Mononuclear cell (primary cell): Measurements from ENCODE around the gene TIAM1. TPM values are rescaled to one million over a fixed set of nuclear protein-coding genes. Genes with fewer than 3 reads are reported as not detected.

Experiments
- H3K27me3 ChIP-seq: 2 replicates; pipeline ENCODE4 v1.6.0; 2011; ENCODE audit warnings: low read length, control low read depth; ENCODE audit not compliant: insufficient read depth
- H3K4me1 ChIP-seq: 2 replicates; pipeline ENCODE4 v1.5.1; 2011; ENCODE audit warnings: mild to moderate bottlenecking, low read length, control low read depth; ENCODE audit not compliant: insufficient read depth
- H3K4me3 ChIP-seq: 2 replicates; pipeline ENCODE4 v1.5.1; 2011; ENCODE audit warnings: mild to moderate bottlenecking, low read length, moderate library complexity
- H3K9me3 ChIP-seq: 2 replicates; pipeline ENCODE4 v1.5.1; 2011; ENCODE audit warnings: low read depth, mild to moderate bottlenecking, control low read depth, low read length
- total RNA-seq: library from RNA; depleted of rRNA; stranded (reverse); fragments of >200 nt; gene quantifications from one replicate; pipeline ENCODE4 v1.2.3, GENCODE V29; 2012

Gene TIAM1
- total RNA-seq, 1 donor: 40.0 TPM

- Histone ChIP-seq H3K4me3 (no peak overlapping the region), H3K9me3 (no peaks in the 10 kb centered on the region), H3K27me3 (no peaks in the 10 kb centered on the region), H3K4me1 (peaks cover 8% of the 10 kb centered on the region)
These were observed 127.9 kb downstream of the TIAM1 start for GRCh38 chr21:31216206-31216605.

- Histone ChIP-seq H3K9me3 (no peaks in the 10 kb centered on the region), H3K4me1 (no peaks in the 10 kb centered on the region), H3K4me3 (no peak overlapping the region), H3K27me3 (no peaks in the 10 kb centered on the region)
These were observed 130.3 kb downstream of the TIAM1 start for GRCh38 chr21:31213787-31214186.

- no peaks in the 10 kb centered on the region for H3K27me3 ChIP-seq
- no peak overlapping the region for H3K4me3 ChIP-seq
- no peaks in the 10 kb centered on the region for H3K4me1 ChIP-seq
- H3K9me3 ChIP-seq: no peaks in the 10 kb centered on the region
These were observed 132.2 kb downstream of the TIAM1 start for GRCh38 chr21:31211836-31212235.

- Histone ChIP-seq H3K9me3 (no peaks in the 10 kb centered on the region), H3K4me3 (no peak overlapping the region), H3K27me3 (no peaks in the 10 kb centered on the region), H3K4me1 (peaks cover 18% of the 10 kb centered on the region)
These were observed 138.6 kb downstream of the TIAM1 start for GRCh38 chr21:31205412-31205811.

- Histone ChIP-seq H3K4me1 (peaks cover 24% of the 10 kb centered on the region), H3K27me3 (no peaks in the 10 kb centered on the region), H3K9me3 (no peaks in the 10 kb centered on the region), H3K4me3 (no peak overlapping the region)
These were observed 139.3 kb downstream of the TIAM1 start for GRCh38 chr21:31204801-31205200.

- no peaks in the 10 kb centered on the region for H3K27me3 ChIP-seq
- H3K4me3 ChIP-seq: no peak overlapping the region
- H3K9me3 ChIP-seq: no peaks in the 10 kb centered on the region
- peaks cover 26% of the 10 kb centered on the region for H3K4me1 ChIP-seq
These were observed 140.5 kb downstream of the TIAM1 start for GRCh38 chr21:31203431-31204054.

GRCh38 chr21:31201548-31201947 is 142.5 kb downstream of the TIAM1 start:
- no peak overlapping the region for H3K4me3 ChIP-seq

GRCh38 chr21:31201144-31201543 is 142.9 kb downstream of the TIAM1 start:
- Histone ChIP-seq H3K9me3 (no peaks in the 10 kb centered on the region), H3K4me3 (no peak overlapping the region), H3K4me1 (peaks cover 26% of the 10 kb centered on the region), H3K27me3 (no peaks in the 10 kb centered on the region)

More at GRCh38 chr21:31201548-31201947, 142.5 kb downstream of the TIAM1 start:
- Histone ChIP-seq H3K27me3 (no peaks in the 10 kb centered on the region), H3K4me1 (peaks cover 26% of the 10 kb centered on the region), H3K9me3 (no peaks in the 10 kb centered on the region)

GRCh38 chr21:31198575-31198974 is 145.5 kb downstream of the TIAM1 start:
- no peak overlapping the region for H3K4me3 ChIP-seq
- peaks cover 26% of the 10 kb centered on the region for H3K4me1 ChIP-seq
- no peaks in the 10 kb centered on the region for H3K27me3 ChIP-seq
- H3K9me3 ChIP-seq: no peaks in the 10 kb centered on the region

GRCh38 chr21:31196724-31197123 is 147.3 kb downstream of the TIAM1 start:
- peaks cover 18% of the 10 kb centered on the region for H3K4me1 ChIP-seq
- H3K4me3 ChIP-seq: no peak overlapping the region
- H3K9me3 ChIP-seq: no peaks in the 10 kb centered on the region
- H3K27me3 ChIP-seq: no peaks in the 10 kb centered on the region

GRCh38 chr21:31195334-31196015 is 148.6 kb downstream of the TIAM1 start:
- Histone ChIP-seq H3K4me3 (no peak overlapping the region), H3K27me3 (no peaks in the 10 kb centered on the region), H3K9me3 (no peaks in the 10 kb centered on the region), H3K4me1 (peaks cover 9% of the 10 kb centered on the region)

GRCh38 chr21:31194510-31195293 is 149.4 kb downstream of the TIAM1 start:
- H3K9me3 ChIP-seq: no peaks in the 10 kb centered on the region
- H3K4me1 ChIP-seq: peaks cover 1% of the 10 kb centered on the region
- no peak overlapping the region for H3K4me3 ChIP-seq
- H3K27me3 ChIP-seq: no peaks in the 10 kb centered on the region

- Histone ChIP-seq H3K27me3 (no peaks in the 10 kb centered on the region), H3K4me3 (no peak overlapping the region), H3K9me3 (no peaks in the 10 kb centered on the region), H3K4me1 (no peaks in the 10 kb centered on the region)
These were observed 150.3 kb downstream of the TIAM1 start for GRCh38 chr21:31193761-31194160.

GRCh38 chr21:31191553-31191952 is 152.5 kb downstream of the TIAM1 start:
- Histone ChIP-seq H3K9me3 (no peaks in the 10 kb centered on the region), H3K4me3 (no peak overlapping the region), H3K27me3 (no peaks in the 10 kb centered on the region), H3K4me1 (no peaks in the 10 kb centered on the region)

- H3K9me3 ChIP-seq: no peaks in the 10 kb centered on the region
- H3K27me3 ChIP-seq: no peaks in the 10 kb centered on the region
- no peak overlapping the region for H3K4me3 ChIP-seq
- no peaks in the 10 kb centered on the region for H3K4me1 ChIP-seq
These were observed 153.5 kb downstream of the TIAM1 start for GRCh38 chr21:31190516-31190915.
